ENCODE measurements around the gene GATAD2A. TPM values are rescaled to one million over a fixed set of nuclear protein-coding genes. Genes with fewer than 3 reads are reported as not detected.

Gene GATAD2A
- total RNA-seq, 8 experiments from 2014 or later: 23.9 to 65.0 (median 39.6) TPM

DNA sequence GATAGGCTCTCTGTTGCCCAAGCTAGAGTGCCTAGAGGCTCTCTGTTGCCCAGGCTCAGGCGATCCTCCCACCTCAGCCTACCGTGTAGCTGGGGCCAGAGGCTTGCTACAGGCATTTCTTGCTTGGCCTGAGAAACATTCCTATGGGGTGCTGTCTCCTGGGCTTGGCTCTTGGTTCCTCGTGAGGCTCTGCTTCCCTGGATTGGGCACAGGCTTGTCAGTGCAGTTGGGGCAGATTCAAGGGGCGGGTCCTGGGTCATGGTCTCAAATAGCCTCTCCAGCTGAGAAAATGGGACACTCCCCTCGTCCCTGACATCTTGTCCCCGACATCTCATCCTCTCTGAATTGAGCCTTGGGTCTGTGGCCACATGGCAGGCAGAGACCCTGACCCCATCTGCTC lies 105.0 kb downstream of the GATAD2A start:
- peaks cover 2 to 12% of the 10 kb centered on the region in 2 donors for H3K4me1 ChIP-seq (replicated peaks in 1 of 2)
- peak in 4 of 8 experiments; percentile 6 to 34 (median 22) for ATAC-seq (replicated peaks in 6 of 8)
- no peak overlapping the region for H3K27ac ChIP-seq
- no peak overlapping the region for H3K4me3 ChIP-seq
- WGBS, 10 experiments: 50 to 86% (median 60%) methylated on average over 1 to 2 of the region's 6 CpGs; no CpG with 5 or more reads in 6 of the 10 experiments
- in situ Hi-C loops (cut with MboI; ENCODE audit: low pct_unique_long_range_greater_than_20kb in 2 of 9, low sequenced_read_pairs in 9 of 9, unreplicated experiment in 9 of 9): no loop called here

DNA sequence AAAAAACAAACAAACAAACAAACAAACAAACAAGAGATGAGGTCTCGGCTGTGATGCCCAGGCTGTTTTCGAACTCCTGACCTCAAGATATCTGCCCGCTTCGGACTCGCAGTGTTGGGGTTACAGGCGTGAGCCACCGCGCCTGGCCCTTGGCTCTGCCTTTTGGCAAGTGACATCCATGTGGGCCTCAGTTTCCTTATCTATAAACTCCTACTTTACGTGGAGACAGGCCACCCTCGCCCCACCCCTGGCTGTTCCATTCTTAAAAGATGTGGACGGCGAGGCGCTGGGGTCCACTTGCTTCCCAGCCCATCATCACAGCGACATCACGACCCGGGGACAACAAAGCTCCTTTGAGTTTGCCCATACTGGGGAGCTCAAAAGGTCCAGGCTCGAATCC lies 108.2 kb downstream of the GATAD2A start:
- in situ Hi-C loops (cut with MboI; ENCODE audit: low pct_unique_long_range_greater_than_20kb in 2 of 9, low sequenced_read_pairs in 9 of 9, unreplicated experiment in 9 of 9): no loop called here
- Histone ChIP-seq H3K27ac (no peak overlapping the region), H3K4me1 (replicated peaks in 1 of 2) (peaks cover 10 to 14% of the 10 kb centered on the region in 2 donors), H3K4me3 (no peak overlapping the region)
- no peak for ATAC-seq (replicated peaks in 6 of 8)
- 79 to 100% (median 92%) methylated on average over 2 to 9 of the region's 17 CpGs; no CpG with 5 or more reads in 5 of the 10 experiments for WGBS, 10 experiments

DNA sequence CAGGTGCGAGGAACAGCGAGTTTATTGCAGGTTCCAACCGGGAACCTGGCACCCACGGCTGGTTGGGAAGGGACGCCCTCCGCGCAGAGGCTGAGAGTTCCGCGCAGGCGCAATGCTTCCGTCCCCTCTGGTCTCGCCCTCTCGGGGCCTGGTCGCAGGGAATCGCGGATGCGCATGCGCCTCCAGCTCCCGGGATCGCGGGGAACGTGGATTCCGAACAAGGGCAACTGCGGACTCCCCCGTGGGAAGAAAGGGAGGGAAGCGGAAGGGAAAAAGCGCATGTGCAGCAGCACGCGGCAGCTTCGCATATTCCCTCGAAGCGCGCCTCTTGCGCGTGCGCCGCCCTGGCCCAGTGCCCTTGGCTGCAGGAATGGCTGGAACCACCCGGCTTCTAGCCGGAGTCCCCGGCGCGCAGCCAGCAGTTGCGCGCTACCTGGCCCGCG lies 108.8 kb downstream of the GATAD2A start:
- H3K27ac ChIP-seq: no peak overlapping the region
- ATAC-seq (replicated peaks in 6 of 8): no peak
- WGBS, 10 experiments: 12 to 95% (median 92%) methylated on average over 5 to 21 of the region's 46 CpGs; no CpG with 5 or more reads in 7 of the 10 experiments
- no peak overlapping the region for H3K4me3 ChIP-seq
- in situ Hi-C loops (cut with MboI; ENCODE audit: low pct_unique_long_range_greater_than_20kb in 2 of 9, low sequenced_read_pairs in 9 of 9, unreplicated experiment in 9 of 9): no loop called here
- H3K4me1 ChIP-seq (replicated peaks in 1 of 2): peaks cover 8 to 10% of the 10 kb centered on the region in 2 donors

DNA sequence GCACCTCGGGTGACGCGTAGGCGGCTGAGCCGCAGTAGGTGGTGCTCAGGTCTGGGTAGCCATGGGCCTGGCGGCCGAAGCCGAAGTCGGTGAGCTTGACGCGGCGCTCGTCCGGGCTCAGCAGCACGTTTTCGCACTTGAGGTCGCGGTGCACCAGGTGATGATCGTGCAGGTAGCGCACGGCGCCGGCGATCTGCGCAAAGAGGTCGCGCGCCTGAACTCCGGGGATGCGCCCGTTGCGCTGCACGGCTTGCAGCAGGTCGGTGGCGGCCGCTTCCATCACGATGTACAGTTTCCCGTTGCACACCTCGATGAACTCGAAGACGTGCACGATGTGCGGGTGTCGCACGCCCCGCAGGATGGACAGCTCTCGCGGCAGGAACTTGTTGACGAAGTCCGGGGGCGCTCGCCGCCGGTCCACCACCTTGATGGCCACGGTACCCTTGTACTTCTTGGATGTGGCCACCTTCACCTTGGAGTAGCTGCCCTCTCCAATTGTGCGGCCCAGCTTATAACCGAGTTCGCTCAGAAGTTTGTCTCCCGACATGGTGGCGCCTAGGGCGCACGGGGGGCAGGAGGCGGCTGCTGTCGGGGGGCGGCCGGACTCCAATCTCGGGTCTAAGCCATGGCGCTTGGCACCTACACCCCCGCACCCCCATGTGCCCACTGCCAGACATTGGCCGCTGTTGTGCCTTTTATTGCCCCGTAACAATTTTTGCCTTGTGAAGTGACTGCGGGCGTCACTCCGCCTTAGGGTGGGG lies 109.6 kb downstream of the GATAD2A start, which contains the start of gene TSSK6:
TSS of gene TSSK6 (minus strand) at position 668 of the 761 bp plus-strand sequence. CDS start at position 547, 121 bp downstream.
- 83 to 100% (median 95%) methylated on average over 2 to 7 of the region's 74 CpGs; no CpG with 5 or more reads in 5 of the 10 experiments for WGBS, 10 experiments
- peak within 1 kb of the TSS; percentile 81 to 99 (median 85) for H3K4me3 ChIP-seq
- ATAC-seq (replicated peaks in 6 of 8): no peak
- peak within 1 kb of the TSS; percentile 79 to 84 for H3K27ac ChIP-seq
- in situ Hi-C loops (cut with MboI; ENCODE audit: low pct_unique_long_range_greater_than_20kb in 2 of 9, low sequenced_read_pairs in 9 of 9, unreplicated experiment in 9 of 9): no loop called here
- H3K4me1 ChIP-seq (replicated peaks in 1 of 2): peaks cover 7 to 10% of the 10 kb centered on the region in 2 donors

DNA sequence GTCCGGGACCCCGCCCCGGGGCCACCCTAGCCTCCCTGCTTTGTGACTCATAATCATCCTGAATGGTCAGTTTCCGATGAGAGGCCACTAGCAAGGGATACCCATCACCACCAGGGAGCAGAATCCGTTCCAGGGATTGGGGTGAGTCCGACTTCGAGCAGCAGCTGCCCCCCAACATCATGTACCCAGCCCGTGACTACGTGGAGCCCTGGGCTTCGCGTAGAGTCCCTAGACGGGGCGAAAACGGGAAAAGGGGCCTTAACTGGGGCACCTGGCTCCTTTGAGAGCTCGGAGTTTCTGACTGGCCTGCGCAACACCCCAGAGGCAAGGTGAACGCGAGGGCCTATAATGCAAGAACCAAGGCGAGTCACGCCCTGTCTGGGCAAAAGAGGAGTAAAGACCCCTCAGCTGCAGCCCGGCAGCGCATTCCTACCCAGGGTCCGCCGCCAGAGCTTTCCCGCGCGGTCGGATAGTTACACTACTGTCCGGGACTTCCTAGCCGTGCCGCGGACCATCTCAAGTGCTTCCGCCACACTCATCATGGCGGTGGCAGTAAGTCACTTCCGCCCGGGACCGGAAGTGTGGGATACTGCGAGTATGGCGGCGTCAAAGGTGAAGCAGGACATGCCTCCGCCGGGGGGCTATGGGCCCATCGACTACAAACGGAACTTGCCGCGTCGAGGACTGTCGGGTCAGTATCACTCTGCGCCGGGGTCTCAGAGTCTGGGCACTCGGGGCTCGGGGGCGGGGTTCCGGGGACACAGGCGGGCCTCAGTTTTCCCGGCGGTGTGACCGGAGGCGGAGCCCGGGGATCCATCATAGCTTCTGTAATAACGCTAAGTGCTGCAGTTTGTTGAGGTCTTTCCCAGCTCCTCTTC lies 110.4 kb downstream of the GATAD2A start, which contains the start of gene NDUFA13:
TSS of gene NDUFA13 (plus strand) at position 584 of the 878 bp plus-strand sequence. CDS start at position 598, 14 bp downstream.
- 0 to 28% (median 8%) methylated on average over 2 to 17 of the region's 61 CpGs; no CpG with 5 or more reads in 3 of the 10 experiments for WGBS, 10 experiments
- peak; percentile 92 to 97 (median 96) for ATAC-seq (replicated peaks in 6 of 8)
- peak within 1 kb of the TSS; percentile 79 to 84 for H3K27ac ChIP-seq
- in situ Hi-C loops (cut with MboI; ENCODE audit: low pct_unique_long_range_greater_than_20kb in 2 of 9, low sequenced_read_pairs in 9 of 9, unreplicated experiment in 9 of 9): no loop called here
- H3K4me1 ChIP-seq (replicated peaks in 1 of 2): peaks cover 7 to 10% of the 10 kb centered on the region in 2 donors
- peak within 1 kb of the TSS; percentile 81 to 99 (median 85) for H3K4me3 ChIP-seq

DNA sequence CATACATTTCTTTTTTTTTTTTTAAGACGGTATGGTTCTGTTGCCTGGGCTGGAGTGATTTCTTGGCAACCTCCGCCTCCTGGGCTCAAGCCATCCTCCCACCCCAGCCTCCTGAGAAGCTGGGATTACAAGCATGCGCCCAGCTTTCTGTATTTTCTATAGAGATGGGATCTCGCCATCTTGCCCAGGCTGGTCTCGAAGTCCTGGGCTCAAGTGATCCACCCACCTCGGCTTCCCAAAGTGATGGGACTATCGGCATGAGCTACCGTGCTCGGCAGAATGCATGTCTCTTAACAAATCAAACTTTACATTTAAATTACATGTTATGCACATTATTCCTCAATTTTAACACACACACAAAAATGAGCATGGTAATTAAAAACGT lies 111.8 kb downstream of the GATAD2A start:
- Histone ChIP-seq H3K4me1 (replicated peaks in 1 of 2) (peaks cover 7 to 10% of the 10 kb centered on the region in 2 donors), H3K4me3 (peak overlapping the region in 3 of 5 donors; percentile 81 to 99 (median 85)), H3K27ac (no peak overlapping the region)
- peak in 1 of 8 experiments; percentile 6 for ATAC-seq (replicated peaks in 6 of 8)
- in situ Hi-C loops (cut with MboI; ENCODE audit: low pct_unique_long_range_greater_than_20kb in 2 of 9, low sequenced_read_pairs in 9 of 9, unreplicated experiment in 9 of 9): no loop called here
- WGBS, 10 experiments: 10 to 93% (median 80%) methylated on average over 1 to 9 of the region's 10 CpGs; no CpG with 5 or more reads in 1 of the 10 experiments

DNA sequence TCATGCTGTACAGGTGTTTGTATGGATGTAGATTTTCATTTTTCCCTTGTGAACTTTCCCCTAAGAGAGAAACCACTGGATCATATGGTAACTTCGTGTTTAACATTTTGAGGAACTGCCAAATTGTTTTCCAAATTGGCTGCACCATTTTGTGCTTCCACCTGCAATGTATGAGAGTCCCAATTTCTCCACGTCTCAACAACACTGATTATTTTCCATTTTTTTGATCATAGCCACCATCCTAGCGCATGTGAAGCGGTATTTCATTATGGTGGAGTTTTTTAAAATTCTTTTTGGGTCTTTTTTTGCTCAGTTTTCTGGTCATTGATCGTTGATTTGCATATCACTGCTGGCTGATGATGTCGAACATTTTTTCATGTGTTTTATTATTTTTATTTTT lies 115.5 kb downstream of the GATAD2A start:
- ATAC-seq (replicated peaks in 6 of 8): no peak
- H3K4me3 ChIP-seq: no peak overlapping the region
- 68 to 100% (median 92%) methylated on average over 1 to 6 of the region's 6 CpGs; no CpG with 5 or more reads in 1 of the 10 experiments for WGBS, 10 experiments
- in situ Hi-C loops (cut with MboI; ENCODE audit: low pct_unique_long_range_greater_than_20kb in 2 of 9, low sequenced_read_pairs in 9 of 9, unreplicated experiment in 9 of 9): loop anchor here in 1 of 9 experiments (10.0 kb wide), 1 partner anchor 124 kb away; the partner anchor contains the start of gene GMIP
- peaks cover 16 to 17% of the 10 kb centered on the region in 2 donors for H3K4me1 ChIP-seq (replicated peaks in 1 of 2)
- H3K27ac ChIP-seq: no peak overlapping the region

DNA sequence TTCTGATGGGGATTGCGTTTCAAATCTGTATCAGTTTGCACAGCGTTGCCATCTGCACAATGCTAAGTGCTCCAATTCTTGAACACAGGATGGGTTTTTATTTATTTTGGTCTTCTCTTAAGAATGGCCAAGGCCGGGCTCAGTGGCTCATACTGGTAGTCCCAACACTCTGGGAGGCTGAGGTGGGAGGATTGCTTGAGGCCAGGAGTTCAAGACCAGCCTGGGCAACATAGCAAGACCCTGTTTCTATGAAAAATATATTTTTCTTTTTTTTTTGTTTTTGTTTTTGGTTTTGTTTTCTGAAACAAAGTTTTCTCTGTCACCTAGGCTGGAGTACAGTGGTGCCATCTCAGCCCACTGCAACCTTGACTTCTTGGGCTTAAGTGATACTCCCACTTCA lies 117.7 kb downstream of the GATAD2A start:
- WGBS, 10 experiments: 63 to 100% (median 89%) methylated on average over 1 to 3 of the region's 3 CpGs
- ATAC-seq (replicated peaks in 6 of 8): no peak
- Histone ChIP-seq H3K4me1 (replicated peaks in 1 of 2) (peaks cover 19 to 23% of the 10 kb centered on the region in 2 donors), H3K4me3 (no peak overlapping the region), H3K27ac (no peak overlapping the region)
- in situ Hi-C loops (cut with MboI; ENCODE audit: low pct_unique_long_range_greater_than_20kb in 2 of 9, low sequenced_read_pairs in 9 of 9, unreplicated experiment in 9 of 9): loop anchor here in 1 of 9 experiments (10.0 kb wide), 1 partner anchor 122 kb away; the partner anchor contains the start of gene GMIP

DNA sequence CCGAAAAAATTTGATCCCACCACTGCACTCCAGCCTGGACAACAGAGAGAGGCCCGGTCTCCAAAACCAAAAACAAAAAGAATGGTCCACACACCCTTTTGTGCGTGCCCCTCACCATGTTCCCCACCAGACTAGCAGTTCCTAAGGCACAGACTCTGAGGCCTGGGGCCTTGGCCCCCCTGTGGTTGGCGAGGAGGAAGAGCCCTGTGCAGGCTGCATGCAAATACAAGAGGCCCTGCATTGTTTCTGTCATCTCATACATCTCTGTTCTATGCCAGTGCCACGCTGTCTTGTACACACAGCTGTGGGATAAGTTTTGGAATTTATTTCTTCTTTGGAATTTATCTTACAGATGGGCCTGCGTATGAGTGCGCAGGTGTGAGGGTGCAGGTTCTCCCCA lies 118.6 kb downstream of the GATAD2A start:
- H3K27ac ChIP-seq: no peak overlapping the region
- 75 to 100% (median 89%) methylated on average over 2 to 3 of the region's 7 CpGs; no CpG with 5 or more reads in 6 of the 10 experiments for WGBS, 10 experiments
- in situ Hi-C loops (cut with MboI; ENCODE audit: low pct_unique_long_range_greater_than_20kb in 2 of 9, low sequenced_read_pairs in 9 of 9, unreplicated experiment in 9 of 9): loop anchor here in 1 of 9 experiments (10.0 kb wide), 1 partner anchor 121 kb away; the partner anchor contains the start of gene GMIP
- H3K4me3 ChIP-seq: no peak overlapping the region
- ATAC-seq (replicated peaks in 6 of 8): no peak
- peaks cover 22 to 30% of the 10 kb centered on the region in 2 donors for H3K4me1 ChIP-seq (replicated peaks in 1 of 2)

DNA sequence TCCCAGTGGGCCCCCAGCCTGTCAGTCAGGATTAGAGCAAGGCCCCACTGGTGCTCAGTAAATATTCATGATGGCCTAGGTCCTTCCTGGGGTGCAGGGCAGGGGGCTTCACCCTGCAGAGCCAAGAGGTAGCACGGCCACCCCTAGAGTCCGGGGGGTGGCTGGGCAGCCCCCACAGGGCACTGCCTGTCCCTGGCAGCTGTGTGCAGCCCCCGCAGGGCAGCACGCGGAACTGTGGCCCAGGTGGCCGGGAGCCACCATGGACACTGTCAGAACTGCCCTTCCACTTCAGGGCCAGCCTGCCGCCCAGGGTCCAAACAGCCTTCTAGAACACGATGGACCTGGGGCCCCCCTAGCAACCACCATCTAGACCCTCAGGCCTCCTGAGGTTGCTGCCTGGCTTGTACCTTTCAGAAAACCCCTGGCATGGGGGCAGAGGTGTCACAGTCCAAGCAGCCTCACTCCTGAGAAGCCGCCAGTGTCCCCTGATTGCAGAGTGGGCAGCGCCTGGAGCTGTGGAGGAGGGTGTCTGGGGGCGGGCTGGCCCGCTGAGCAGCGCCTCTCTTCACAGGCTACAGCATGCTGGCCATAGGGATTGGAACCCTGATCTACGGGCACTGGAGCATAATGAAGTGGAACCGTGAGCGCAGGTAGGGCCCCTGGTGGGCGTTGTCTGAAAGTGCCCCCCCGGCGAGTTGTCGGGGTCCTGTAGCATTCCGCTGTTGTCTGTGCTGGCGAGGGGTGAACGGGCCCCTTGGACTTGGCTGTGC lies 120.3 kb downstream of the GATAD2A start:
- in situ Hi-C loops (cut with MboI; ENCODE audit: low pct_unique_long_range_greater_than_20kb in 2 of 9, low sequenced_read_pairs in 9 of 9, unreplicated experiment in 9 of 9): loop anchor here in 4 of 9 experiments (10.0 to 25.0 kb wide), 2 partner anchors 112 to 119 kb away; partner anchors contain the start of genes GMIP (in 4 of the 4) and LPAR2 (in 3 of the 4)
- peak in 5 of 8 experiments; percentile 14 to 63 (median 46) for ATAC-seq (replicated peaks in 6 of 8)
- peak overlapping the region in 1 of 2 donors; percentile 23 for H3K27ac ChIP-seq
- no peak overlapping the region for H3K4me3 ChIP-seq
- peaks cover 22 to 33% of the 10 kb centered on the region in 2 donors for H3K4me1 ChIP-seq (replicated peaks in 1 of 2)
- WGBS, 10 experiments: 83 to 93% (median 83%) methylated on average over 2 to 6 of the region's 23 CpGs; no CpG with 5 or more reads in 5 of the 10 experiments

DNA sequence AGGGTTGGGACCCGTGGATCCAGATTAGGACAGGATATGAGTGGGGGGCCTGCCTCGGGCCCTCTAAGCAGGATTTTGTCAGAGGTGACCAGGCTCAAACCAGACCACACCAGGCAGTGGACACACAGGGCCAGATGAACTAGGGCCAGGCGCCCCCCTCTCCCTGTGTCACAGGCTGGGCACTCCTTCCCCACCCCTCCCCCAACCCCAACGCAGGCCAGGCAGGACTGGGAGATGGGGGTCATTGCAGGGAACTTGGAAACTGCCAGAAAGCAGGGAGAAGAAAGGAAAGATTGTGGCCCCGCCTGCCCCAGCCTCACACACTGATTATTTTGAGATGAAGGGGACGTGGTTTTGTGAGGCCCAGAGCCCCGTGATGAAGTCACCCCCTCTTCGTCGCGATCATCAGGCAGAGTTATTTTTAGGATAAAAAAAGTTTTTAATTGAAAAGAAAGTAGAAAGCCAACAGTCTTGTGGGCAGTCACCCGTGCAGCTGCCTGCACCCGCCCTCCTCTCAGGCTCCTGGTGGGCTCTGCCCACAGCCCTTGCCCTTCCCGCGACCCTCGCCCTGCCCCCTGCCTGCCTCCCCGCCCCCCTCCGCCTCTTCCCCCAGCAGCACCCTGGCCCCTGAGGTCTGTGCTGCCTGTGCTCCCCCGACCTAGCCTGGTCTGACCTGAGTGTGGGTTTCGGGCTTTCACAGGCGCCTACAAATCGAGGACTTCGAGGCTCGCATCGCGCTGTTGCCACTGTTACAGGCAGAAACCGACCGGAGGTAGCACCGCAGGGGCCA lies 121.3 kb downstream of the GATAD2A start:
- WGBS, 10 experiments: 33 to 89% (median 77%) methylated on average over 1 to 7 of the region's 28 CpGs; no CpG with 5 or more reads in 4 of the 10 experiments
- H3K27ac ChIP-seq: peak overlapping the region; percentile 18 to 62

More for the DNA sequence above, 121.3 kb downstream of the GATAD2A start:
- in situ Hi-C loops (cut with MboI; ENCODE audit: low pct_unique_long_range_greater_than_20kb in 2 of 9, low sequenced_read_pairs in 9 of 9, unreplicated experiment in 9 of 9): loop anchor here in 4 of 9 experiments (10.0 to 25.0 kb wide), 2 partner anchors 111 to 118 kb away; partner anchors contain the start of genes GMIP (in 4 of the 4) and LPAR2 (in 3 of the 4)
- H3K4me1 ChIP-seq (replicated peaks in 1 of 2): peaks cover 22 to 33% of the 10 kb centered on the region in 2 donors
- peak in 5 of 8 experiments; percentile 7 to 63 (median 58) for ATAC-seq (replicated peaks in 6 of 8)
- no peak overlapping the region for H3K4me3 ChIP-seq

Measured in motor neuron (in vitro differentiated cells).